CD4-positive, alpha-beta T cell (primary cell): ENCODE measurements around the gene TRAPPC3. TPM values are rescaled to one million over a fixed set of nuclear protein-coding genes. Genes with fewer than 3 reads are reported as not detected.

ENCODE experiments used
- ATAC-seq: fragments of 200-7000 bp; cut with Tn5 transposase; one replicate; pipeline ENCODE4 v1.10.0; 2022; ENCODE audit warnings: mild to moderate bottlenecking; ENCODE audit not compliant: poor library complexity
- CTCF ChIA-PET: fragments of 350-600 bp; sonication (Branson Sonifier 250); formaldehyde crosslinking; loops from one replicate; lab custom pipeline; 2021; ENCODE audit warnings: antibody characterized with exemption, inconsistent platforms; lab: Charles Lee
- POLR2A ChIA-PET: fragments of 350-600 bp; sonication (Branson Sonifier 250); formaldehyde crosslinking; loops from one replicate; lab custom pipeline; 2021; ENCODE audit warnings: antibody characterized with exemption, inconsistent platforms; lab: Charles Lee
- DNase-seq, 14 experiments: peaks; one replicate each; pipeline ENCODE4 v3.0.0-alpha.2; 2013 to 2020; ENCODE audit warnings: mixed read lengths in 2 of 14
- H3K27ac ChIP-seq, 2 donors: one replicate each; pipeline versions ENCODE4 v1.5.1 to v1.7.0; 2013; ENCODE audit warnings: low read length in 2 of 2, low read depth in 1 of 2, mild to moderate bottlenecking in 1 of 2
- H3K27me3 ChIP-seq, 2 experiments: 1 replicate in 1 of 2; 2 replicates in 1 of 2; pipeline versions ENCODE4 v1.6.1 to v1.7.0; 2013; ENCODE audit warnings: low read length in 2 of 2, control low read depth in 1 of 2, mild to moderate bottlenecking in 1 of 2, moderate library complexity in 1 of 2; ENCODE audit not compliant: insufficient read depth in 2 of 2, control insufficient read depth in 1 of 2
- H3K36me3 ChIP-seq: one replicate; pipeline ENCODE4 v1.6.1; 2013; ENCODE audit warnings: low read length, control low read depth; ENCODE audit not compliant: insufficient read depth
- H3K4me1 ChIP-seq: one replicate; pipeline ENCODE4 v1.6.1; 2013; ENCODE audit warnings: low read length, control low read depth; ENCODE audit not compliant: insufficient read depth
- H3K4me3 ChIP-seq: one replicate; pipeline ENCODE4 v1.5.1; 2013; ENCODE audit warnings: mild to moderate bottlenecking, low read length, moderate library complexity
- H3K9me3 ChIP-seq, 2 experiments: 1 replicate in 1 of 2; 2 replicates in 1 of 2; pipeline versions ENCODE4 v1.6.1 to v1.7.0; 2013; ENCODE audit warnings: low read length in 2 of 2, mild to moderate bottlenecking in 2 of 2, control low read depth in 1 of 2, moderate library complexity in 1 of 2; ENCODE audit not compliant: control insufficient read depth in 1 of 2, insufficient read depth in 1 of 2
- H3K27ac Mint-ChIP-seq: one replicate; pipeline ENCODE4 v1.8.0; 2020; ENCODE audit warnings: mixed read lengths
- H3K27me3 Mint-ChIP-seq: one replicate; pipeline ENCODE4 v1.8.0; 2021; ENCODE audit warnings: mixed read lengths
- H3K36me3 Mint-ChIP-seq: one replicate; pipeline ENCODE4 v1.8.0; 2021; ENCODE audit warnings: low read depth, mixed read lengths
- H3K4me1 Mint-ChIP-seq: one replicate; pipeline ENCODE4 v1.8.0; 2021; ENCODE audit warnings: low read depth, mixed read lengths
- H3K4me3 Mint-ChIP-seq: one replicate; pipeline ENCODE4 v1.8.0; 2020; ENCODE audit warnings: mild to moderate bottlenecking, mixed read lengths
- H3K9me3 Mint-ChIP-seq: one replicate; pipeline ENCODE4 v1.8.0; 2020; ENCODE audit warnings: mixed read lengths
- intact Hi-C, 2 experiments: fragments of 100-400 bp; cut with DNase I in 1 of 2; cut with micrococcal nuclease in 1 of 2; formaldehyde crosslinking; loops; one replicate each; pipeline versions ENCODE4 v1.15.1 to v1.9.0; 2023 to 2025; cut with DNase I, micrococcal nuclease
- total RNA-seq, 174 experiments: library from RNA in 2 of 174; stranded (reverse) in 2 of 174; gene quantifications; one replicate each; pipeline ENCODE4 v1.2.3 and lab custom pipeline; 2021 to 2026
- TF ChIP-seq, protein P1 (sequence below): fragments of 200-600 bp; IDR thresholded peaks from one replicate; pipeline ENCODE4 v1.8.0; 2022; ENCODE audit warnings: antibody characterized with exemption, mild to moderate bottlenecking

Gene TRAPPC3
- total RNA-seq, 2 experiments from 2014 or later = 18.4 to 21.3 TPM

DNA sequence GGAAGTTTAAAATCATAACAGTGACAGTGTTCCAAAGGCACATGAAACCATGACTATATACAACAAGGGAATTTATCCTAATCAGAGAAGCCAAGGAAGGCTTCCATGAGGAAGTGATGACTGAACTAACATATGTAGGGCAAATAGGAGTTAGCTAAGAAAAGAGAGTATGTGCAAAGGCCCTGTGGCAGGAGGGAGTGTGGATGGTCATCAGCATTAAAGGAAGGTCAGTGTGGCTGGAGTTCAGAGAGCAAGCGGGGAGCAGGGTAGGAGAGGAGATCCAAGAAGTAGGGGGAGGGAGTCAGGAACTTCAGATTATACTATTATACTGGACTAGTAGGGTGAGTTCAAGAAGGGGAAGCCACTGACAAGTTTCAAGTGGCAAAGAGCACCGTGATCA is 15.1 kb upstream of the TRAPPC3 start:
- peaks cover 47% of the 10 kb centered on the region for H3K36me3 Mint-ChIP-seq
- no peak overlapping the region for H3K4me3 Mint-ChIP-seq
- no peak overlapping the region for H3K4me3 ChIP-seq
- no peaks in the 10 kb centered on the region for H3K9me3 ChIP-seq
- H3K36me3 ChIP-seq = peaks cover 29% of the 10 kb centered on the region
- TF ChIP-seq, protein P1, sequence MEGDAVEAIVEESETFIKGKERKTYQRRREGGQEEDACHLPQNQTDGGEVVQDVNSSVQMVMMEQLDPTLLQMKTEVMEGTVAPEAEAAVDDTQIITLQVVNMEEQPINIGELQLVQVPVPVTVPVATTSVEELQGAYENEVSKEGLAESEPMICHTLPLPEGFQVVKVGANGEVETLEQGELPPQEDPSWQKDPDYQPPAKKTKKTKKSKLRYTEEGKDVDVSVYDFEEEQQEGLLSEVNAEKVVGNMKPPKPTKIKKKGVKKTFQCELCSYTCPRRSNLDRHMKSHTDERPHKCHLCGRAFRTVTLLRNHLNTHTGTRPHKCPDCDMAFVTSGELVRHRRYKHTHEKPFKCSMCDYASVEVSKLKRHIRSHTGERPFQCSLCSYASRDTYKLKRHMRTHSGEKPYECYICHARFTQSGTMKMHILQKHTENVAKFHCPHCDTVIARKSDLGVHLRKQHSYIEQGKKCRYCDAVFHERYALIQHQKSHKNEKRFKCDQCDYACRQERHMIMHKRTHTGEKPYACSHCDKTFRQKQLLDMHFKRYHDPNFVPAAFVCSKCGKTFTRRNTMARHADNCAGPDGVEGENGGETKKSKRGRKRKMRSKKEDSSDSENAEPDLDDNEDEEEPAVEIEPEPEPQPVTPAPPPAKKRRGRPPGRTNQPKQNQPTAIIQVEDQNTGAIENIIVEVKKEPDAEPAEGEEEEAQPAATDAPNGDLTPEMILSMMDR = no peak
- H3K9me3 Mint-ChIP-seq = no peaks in the 10 kb centered on the region
- DNase-seq (no peak), ATAC-seq (no peak)
- no peaks in the 10 kb centered on the region for H3K27me3 ChIP-seq
- CTCF ChIA-PET = interaction anchor here (1.2 to 6.3 kb wide), 3 partner anchors 14 to 136 kb away, joined by 5 to 74 read pairs (median 9); partner anchors contain the start of gene TRAPPC3
- POLR2A ChIA-PET = interaction anchor here (1.3 to 1.4 kb wide), 2 partner anchors 9 kb away, joined by 3 to 5 read pairs; partner anchors contain the start of gene MAP7D1
- peak overlapping the region; percentile 69 for H3K27ac Mint-ChIP-seq
- no peak overlapping the region for H3K27ac ChIP-seq
- peaks cover 81% of the 10 kb centered on the region for H3K4me1 ChIP-seq
- peaks cover 72% of the 10 kb centered on the region for H3K4me1 Mint-ChIP-seq
- intact Hi-C loops = loop anchor here in 1 of 2 experiments (5.0 kb wide), 1 partner anchor 58 kb away; the partner anchor contains the start of gene THRAP3
- H3K27me3 Mint-ChIP-seq = no peaks in the 10 kb centered on the region

DNA sequence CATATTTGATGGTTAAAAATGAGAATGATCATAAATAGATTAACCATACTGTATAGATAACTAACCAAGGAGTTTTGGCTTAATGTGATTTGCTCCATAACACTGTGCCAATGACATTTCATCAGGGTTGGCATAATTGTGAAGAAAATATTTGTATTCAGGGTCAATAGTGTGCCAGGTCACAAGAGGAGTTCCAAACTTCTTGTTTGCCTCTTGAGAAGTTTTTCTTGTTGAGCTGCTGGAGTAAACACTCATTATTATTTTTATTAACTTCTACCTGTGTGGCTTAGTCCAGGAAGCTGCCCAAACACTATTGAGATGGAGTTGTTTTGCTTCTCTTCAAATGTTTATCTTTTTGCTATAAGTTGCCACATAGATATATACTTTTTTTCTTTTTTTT is 14.1 kb upstream of the TRAPPC3 start:
- H3K9me3 Mint-ChIP-seq = no peaks in the 10 kb centered on the region
- no peak overlapping the region for H3K4me3 ChIP-seq
- CTCF ChIA-PET = interaction anchor here (1.0 to 6.3 kb wide), 4 partner anchors 13 to 137 kb away, joined by 3 to 74 read pairs (median 16); partner anchors contain the start of gene TRAPPC3

DNA sequence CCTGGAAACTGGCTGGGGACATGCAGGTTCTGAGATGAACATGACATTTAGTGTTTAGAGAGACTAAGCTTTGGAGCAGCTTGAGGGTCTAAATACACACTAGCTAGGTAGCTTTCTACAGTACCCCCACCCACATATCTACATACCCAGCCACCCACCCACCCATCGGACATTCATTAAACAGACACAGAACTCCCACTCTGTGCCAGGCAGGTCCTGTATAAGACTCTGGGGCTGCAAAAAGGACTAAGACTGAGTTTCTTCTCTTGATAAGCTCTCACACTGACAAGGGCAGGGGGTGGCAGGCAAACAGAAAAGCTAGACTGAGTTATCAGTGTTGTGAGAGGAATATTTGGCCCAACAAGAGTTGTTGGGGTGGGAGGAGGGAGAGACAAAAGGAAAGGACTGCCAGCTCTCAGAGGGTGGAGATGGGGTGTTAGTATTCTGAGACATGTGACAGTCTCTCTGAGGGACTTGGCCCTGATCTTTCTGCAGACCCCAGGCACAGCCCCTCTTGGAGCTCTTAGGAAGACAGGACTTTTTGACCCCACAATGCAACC is 13.5 kb upstream of the TRAPPC3 start:
- Histone ChIP-seq H3K4me3 (no peak overlapping the region), H3K27me3 (no peaks in the 10 kb centered on the region), H3K27ac (peak overlapping the region; percentile 91 to 93), H3K9me3 (no peaks in the 10 kb centered on the region), H3K36me3 (peaks cover 30% of the 10 kb centered on the region), H3K4me1 (peaks cover 90% of the 10 kb centered on the region)
- no peaks in the 10 kb centered on the region for H3K9me3 Mint-ChIP-seq
- no peaks in the 10 kb centered on the region for H3K27me3 Mint-ChIP-seq
- peak overlapping the region; percentile 97 for H3K27ac Mint-ChIP-seq
- peaks cover 77% of the 10 kb centered on the region for H3K4me1 Mint-ChIP-seq
- DNase-seq = no peak
- H3K36me3 Mint-ChIP-seq = peaks cover 47% of the 10 kb centered on the region
- no peak for ATAC-seq
- TF ChIP-seq, protein P1 = no peak
- peak overlapping the region; percentile 88 for H3K4me3 Mint-ChIP-seq
- CTCF ChIA-PET = interaction anchor here (0.9 to 6.3 kb wide), 4 partner anchors 12 to 280 kb away, joined by 3 to 74 read pairs (median 14); partner anchors contain the start of genes AGO1 and TRAPPC3
- intact Hi-C loops = loop anchor here (1.0 to 5.0 kb wide), 3 partner anchors 13 to 60 kb away; partner anchors contain the start of genes THRAP3 (in 1 of the 2) and TRAPPC3 (in 1 of the 2)
- POLR2A ChIA-PET = interaction anchor here (0.5 to 5.5 kb wide), 14 partner anchors 7 to 393 kb away, joined by 3 to 194 read pairs (median 5); partner anchors contain the start of genes AGO3, MRPS15, THRAP3 and TRAPPC3

More for the DNA sequence above, 14.1 kb upstream of the TRAPPC3 start:
- H3K36me3 Mint-ChIP-seq = peaks cover 43% of the 10 kb centered on the region
- Histone ChIP-seq H3K9me3 (no peaks in the 10 kb centered on the region), H3K27ac (peak overlapping the region; percentile 91 to 93), H3K27me3 (no peaks in the 10 kb centered on the region), H3K4me1 (peaks cover 87% of the 10 kb centered on the region), H3K36me3 (peaks cover 29% of the 10 kb centered on the region)
- POLR2A ChIA-PET = interaction anchor here (1.2 to 5.5 kb wide), 7 partner anchors 8 to 61 kb away, joined by 4 to 194 read pairs (median 5); partner anchors contain the start of genes MAP7D1, THRAP3 and TRAPPC3
- DNase-seq = no peak
- H3K4me3 Mint-ChIP-seq = peak overlapping the region; percentile 16
- no peak for ATAC-seq
- TF ChIP-seq, protein P1 = no peak
- intact Hi-C loops = loop anchor here (2.0 to 5.0 kb wide), 2 partner anchors 17 to 59 kb away; partner anchors contain the start of gene THRAP3 (in 1 of the 2)
- H3K4me1 Mint-ChIP-seq = peaks cover 74% of the 10 kb centered on the region
- H3K27me3 Mint-ChIP-seq = no peaks in the 10 kb centered on the region
- H3K27ac Mint-ChIP-seq = peak overlapping the region; percentile 97
